Ectodermal cell (in vitro differentiated cells): Measurements from ENCODE around the gene JAKMIP1.

Experiments
- H3K27ac ChIP-seq: 2 replicates; pipeline ENCODE4 v1.7.0; 2013; ENCODE audit warnings: mild to moderate bottlenecking, low read depth, low read length; ENCODE audit not compliant: insufficient read depth, poor library complexity, severe bottlenecking
- H3K27me3 ChIP-seq: 2 replicates; pipeline ENCODE4 v1.7.0; 2013; ENCODE audit warnings: mild to moderate bottlenecking, low read length; ENCODE audit not compliant: insufficient read depth, control insufficient read depth, poor library complexity, severe bottlenecking
- H3K36me3 ChIP-seq: one replicate; pipeline ENCODE4 v1.7.0; 2013; ENCODE audit warnings: low read length; ENCODE audit not compliant: control insufficient read depth, insufficient read depth
- H3K4me1 ChIP-seq: one replicate; pipeline ENCODE4 v1.7.0; 2013; ENCODE audit warnings: low read length; ENCODE audit not compliant: control insufficient read depth, insufficient read depth
- H3K4me3 ChIP-seq: 2 replicates; pipeline ENCODE4 v1.7.0; 2013; ENCODE audit warnings: low read depth, low read length, control low read depth; ENCODE audit not compliant: insufficient read depth
- H3K9me3 ChIP-seq: 2 replicates; pipeline ENCODE4 v1.7.0; 2013; ENCODE audit warnings: mild to moderate bottlenecking, low read length, moderate library complexity; ENCODE audit not compliant: control insufficient read depth
- WGBS, 2 experiments: methylation state at CpG; one replicate each; pipeline ENCODE4 v1.1.7; 2013; ENCODE audit warnings: missing lambda C conversion rate in 2 of 2; 5-methylcytosine and 5-hydroxymethylcytosine counted together

JAKMIP1 gene

DNA sequence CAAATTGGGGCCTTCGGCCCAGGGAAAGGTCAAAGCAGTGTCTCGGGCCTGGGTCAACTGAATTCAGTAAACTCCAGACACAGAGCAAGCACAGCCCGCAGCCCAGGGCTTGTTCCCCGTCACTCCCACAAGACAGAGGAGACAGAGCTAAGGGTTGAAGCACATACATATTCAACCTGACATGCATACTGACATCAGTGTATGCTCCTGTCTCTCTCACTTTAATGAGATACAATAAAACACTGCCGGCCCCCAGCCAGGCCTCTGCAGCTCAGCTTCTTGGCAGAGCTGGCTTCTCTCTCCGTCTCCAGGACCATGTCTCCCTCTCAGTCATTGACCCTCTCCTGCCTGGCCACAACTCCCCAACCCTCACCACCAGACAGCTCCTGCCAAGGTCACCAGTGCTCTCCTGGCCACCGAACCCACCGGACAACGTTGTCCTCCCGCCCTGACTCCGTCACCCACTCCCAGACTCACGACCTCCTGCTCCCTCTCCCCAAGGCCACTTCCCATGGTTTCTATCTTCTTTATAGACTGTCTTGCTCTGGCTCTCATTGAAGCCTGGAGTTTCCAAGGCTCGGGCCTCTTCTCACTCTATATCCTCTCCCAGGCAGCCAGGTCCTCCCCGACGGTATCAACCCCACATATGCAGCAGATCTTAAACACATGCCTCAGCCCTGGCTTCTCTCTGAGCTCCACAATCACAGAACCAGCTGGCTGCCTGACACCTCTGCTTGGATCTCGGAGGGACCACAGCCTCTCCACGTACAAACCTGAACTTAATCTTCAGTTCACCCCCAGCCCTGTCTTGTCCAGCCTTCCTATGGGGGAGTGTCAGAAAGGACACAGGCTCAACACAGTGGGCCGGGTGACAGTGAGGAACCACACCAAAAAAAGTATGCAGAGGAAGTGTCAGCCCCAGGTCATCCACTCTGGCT lies 114.4 kb downstream of the JAKMIP1 start:
- Histone ChIP-seq H3K27ac (no peak overlapping the region), H3K9me3 (no peaks in the 10 kb centered on the region), H3K4me3 (no peak overlapping the region), H3K36me3 (no peaks in the 10 kb centered on the region), H3K4me1 (no peaks in the 10 kb centered on the region), H3K27me3 (no peaks in the 10 kb centered on the region)
- WGBS, 2 experiments, result 90 to 91% methylated on average over 18 of the region's 18 CpGs

DNA sequence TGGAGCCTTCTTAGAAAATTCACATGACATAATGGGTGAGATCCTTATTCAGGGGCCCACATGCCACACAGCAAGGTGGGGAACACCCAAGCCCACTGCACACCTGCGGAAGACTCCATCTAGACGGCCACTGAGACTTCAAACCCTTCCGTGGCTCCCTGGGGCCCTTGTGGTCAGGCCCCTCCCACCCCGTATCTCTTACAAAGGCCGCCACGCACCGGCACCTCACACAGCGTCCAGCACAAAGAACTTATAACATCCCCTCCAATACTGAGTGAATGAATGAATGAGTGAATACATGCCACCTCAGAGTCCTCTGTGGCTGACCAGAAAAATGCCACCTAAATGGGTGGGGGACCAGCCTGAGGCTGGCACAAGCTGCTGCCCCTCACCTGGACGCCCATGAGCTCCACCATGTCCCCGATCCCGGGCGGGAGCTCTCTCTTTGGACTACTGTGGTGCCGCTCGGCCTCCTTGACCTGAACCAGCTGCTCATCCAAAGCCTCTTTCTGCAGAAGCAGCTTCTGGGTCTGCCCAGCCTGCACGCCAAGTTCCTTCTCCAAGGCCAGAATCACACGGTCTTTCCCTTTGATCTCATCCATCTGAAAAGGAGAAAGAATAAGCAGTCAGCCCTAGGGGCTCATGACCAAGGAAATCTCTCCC lies 115.2 kb downstream of the JAKMIP1 start:
- H3K9me3 ChIP-seq, result no peaks in the 10 kb centered on the region
- no peaks in the 10 kb centered on the region for H3K36me3 ChIP-seq
- H3K4me3 ChIP-seq, result no peak overlapping the region
- no peak overlapping the region for H3K27ac ChIP-seq
- 95 to 97% methylated on average over 11 to 16 of the region's 16 CpGs for WGBS, 2 experiments
- H3K27me3 ChIP-seq, result no peaks in the 10 kb centered on the region
- no peaks in the 10 kb centered on the region for H3K4me1 ChIP-seq

DNA sequence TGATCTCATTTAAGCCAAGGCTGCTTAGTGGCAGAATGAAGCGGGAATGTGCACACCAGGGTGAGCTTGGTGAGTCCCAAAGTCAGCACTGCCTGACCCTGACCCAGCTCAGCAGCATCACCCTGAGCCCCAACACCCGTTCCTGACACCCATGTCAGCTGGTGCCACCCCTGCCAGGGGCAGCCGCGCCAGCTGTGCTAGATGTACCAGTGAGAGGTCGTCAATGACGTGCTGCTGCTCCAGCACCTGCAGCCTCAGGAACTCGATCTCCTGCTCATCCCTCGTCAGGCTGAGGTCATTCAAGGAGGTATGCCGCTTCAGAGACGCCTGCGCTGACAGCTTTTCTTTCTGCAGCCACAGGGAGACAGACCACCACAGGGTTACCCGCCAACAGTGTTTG lies 120.4 kb downstream of the JAKMIP1 start:
- no peak overlapping the region for H3K4me3 ChIP-seq
- whole genome bisulfite sequencing, 2 experiments, result 89% methylated on average over 12 of the region's 12 CpGs
- no peak overlapping the region for H3K27ac ChIP-seq
- no peaks in the 10 kb centered on the region for H3K36me3 ChIP-seq
- no peaks in the 10 kb centered on the region for H3K4me1 ChIP-seq
- no peaks in the 10 kb centered on the region for H3K27me3 ChIP-seq
- no peaks in the 10 kb centered on the region for H3K9me3 ChIP-seq

DNA sequence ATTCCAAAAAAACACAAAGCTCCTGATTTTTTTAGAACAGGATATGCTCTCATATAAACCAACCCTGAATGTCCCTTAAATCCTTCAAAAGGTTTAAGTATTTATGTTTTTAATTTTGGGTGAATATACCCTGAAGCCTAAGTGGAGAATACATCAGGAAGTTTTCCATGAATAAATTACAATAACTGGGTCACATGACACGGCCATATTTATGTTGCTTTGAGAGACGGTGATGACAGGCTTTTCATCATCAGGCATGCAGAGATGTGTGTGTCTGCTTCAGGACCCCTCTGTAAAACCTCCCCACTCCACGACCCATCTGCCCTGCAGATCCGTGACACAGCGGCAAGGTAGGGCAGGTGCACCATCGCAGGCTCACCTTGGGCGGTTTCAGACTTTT lies 121.8 kb downstream of the JAKMIP1 start:
- H3K9me3 ChIP-seq, result no peaks in the 10 kb centered on the region
- H3K36me3 ChIP-seq, result no peaks in the 10 kb centered on the region
- H3K27ac ChIP-seq, result no peak overlapping the region
- H3K4me3 ChIP-seq, result no peak overlapping the region
- 93 to 95% methylated on average over 7 of the region's 7 CpGs for WGBS, 2 experiments
- H3K4me1 ChIP-seq, result no peaks in the 10 kb centered on the region
- no peaks in the 10 kb centered on the region for H3K27me3 ChIP-seq

DNA sequence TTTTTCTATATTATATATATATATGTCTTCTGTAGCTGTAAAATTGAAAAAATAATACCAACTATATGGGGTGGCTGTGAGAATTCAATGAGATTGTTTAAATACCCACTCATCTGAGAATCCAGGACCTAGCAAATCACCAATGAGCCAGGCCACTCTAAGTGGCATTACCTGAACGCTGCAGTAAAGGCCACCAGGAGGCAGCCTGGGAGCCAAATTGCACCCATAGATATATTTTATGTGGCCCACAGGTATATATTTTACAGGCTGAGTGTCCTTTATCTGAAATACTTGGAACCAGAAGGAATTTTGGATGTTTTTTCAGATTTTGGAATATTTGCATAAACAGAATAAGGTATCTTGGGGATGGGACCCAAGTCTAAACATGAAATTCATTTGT lies 124.0 kb downstream of the JAKMIP1 start:
- H3K27ac ChIP-seq, result no peak overlapping the region
- no peaks in the 10 kb centered on the region for H3K27me3 ChIP-seq
- no peaks in the 10 kb centered on the region for H3K36me3 ChIP-seq
- no peak overlapping the region for H3K4me3 ChIP-seq
- H3K4me1 ChIP-seq, result peaks cover 6% of the 10 kb centered on the region
- no peaks in the 10 kb centered on the region for H3K9me3 ChIP-seq
- WGBS, 2 experiments, result 73% methylated on average over 1 of the region's 1 CpG

DNA sequence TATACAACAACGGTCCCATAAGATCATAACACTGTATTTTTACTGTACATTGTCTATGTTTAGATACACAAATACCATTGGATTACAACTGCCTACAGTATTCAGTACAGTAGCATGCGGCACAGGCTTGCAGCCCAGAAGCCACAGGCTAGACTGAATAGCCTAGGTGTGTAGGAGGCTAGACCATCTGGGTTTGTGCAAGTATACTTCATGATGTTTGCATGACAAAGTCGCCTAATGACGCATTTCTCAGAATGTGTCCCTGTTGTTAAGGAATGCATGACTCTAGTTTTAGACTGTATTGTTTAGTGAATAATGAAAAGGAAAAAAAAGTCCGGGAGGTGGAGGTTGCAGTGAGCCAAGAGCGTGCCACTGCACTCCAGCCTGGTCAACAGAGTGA lies 125.6 kb downstream of the JAKMIP1 start:
- WGBS, 2 experiments, result 93 to 96% methylated on average over 6 of the region's 6 CpGs

DNA sequence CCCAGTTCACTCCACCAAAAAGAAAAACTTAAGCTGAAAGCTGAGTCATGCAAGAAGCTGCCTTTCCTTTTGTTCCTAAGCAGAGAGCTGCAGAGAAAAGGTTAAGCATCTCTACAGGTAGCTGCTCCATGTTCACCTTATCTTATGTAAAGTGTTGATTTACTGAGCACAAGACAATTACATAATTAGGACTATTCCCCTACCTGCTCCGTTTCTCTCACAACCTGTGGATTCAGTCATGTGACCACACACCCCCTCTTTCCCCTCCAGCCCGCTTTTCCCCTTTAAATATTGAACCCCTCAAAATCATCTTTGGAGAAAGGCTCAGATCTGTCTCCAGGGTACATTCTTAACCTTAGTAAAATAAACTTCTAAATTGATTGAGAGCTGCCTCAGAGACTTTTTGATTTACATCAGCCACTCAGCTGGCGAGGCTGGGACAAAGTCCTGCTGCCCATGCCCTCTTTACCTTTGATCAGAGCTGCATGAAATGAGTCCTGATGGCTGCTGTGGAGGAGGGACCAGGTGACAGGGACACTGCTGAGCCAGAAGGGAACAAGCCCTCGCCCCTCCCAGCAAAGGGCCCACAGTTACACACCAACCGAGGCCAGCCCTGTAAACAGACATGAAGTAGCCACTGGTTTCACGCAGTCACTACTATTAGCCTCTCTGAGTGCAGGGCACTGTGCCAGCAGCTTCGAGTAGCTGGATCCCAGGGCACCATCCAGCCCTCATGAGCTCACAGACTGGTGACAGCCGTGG lies 128.2 kb downstream of the JAKMIP1 start:
- no peak overlapping the region for H3K27ac ChIP-seq
- H3K36me3 ChIP-seq, result no peaks in the 10 kb centered on the region
- H3K27me3 ChIP-seq, result no peaks in the 10 kb centered on the region
- peaks cover 6% of the 10 kb centered on the region for H3K4me1 ChIP-seq
- H3K4me3 ChIP-seq, result no peak overlapping the region
- no peaks in the 10 kb centered on the region for H3K9me3 ChIP-seq
- 71 to 74% methylated on average over 8 of the region's 8 CpGs for WGBS, 2 experiments

More for the DNA sequence above, 125.6 kb downstream of the JAKMIP1 start:
- no peaks in the 10 kb centered on the region for H3K36me3 ChIP-seq
- H3K4me1 ChIP-seq, result peaks cover 6% of the 10 kb centered on the region
- no peak overlapping the region for H3K4me3 ChIP-seq
- no peak overlapping the region for H3K27ac ChIP-seq
- no peaks in the 10 kb centered on the region for H3K27me3 ChIP-seq
- no peaks in the 10 kb centered on the region for H3K9me3 ChIP-seq

DNA sequence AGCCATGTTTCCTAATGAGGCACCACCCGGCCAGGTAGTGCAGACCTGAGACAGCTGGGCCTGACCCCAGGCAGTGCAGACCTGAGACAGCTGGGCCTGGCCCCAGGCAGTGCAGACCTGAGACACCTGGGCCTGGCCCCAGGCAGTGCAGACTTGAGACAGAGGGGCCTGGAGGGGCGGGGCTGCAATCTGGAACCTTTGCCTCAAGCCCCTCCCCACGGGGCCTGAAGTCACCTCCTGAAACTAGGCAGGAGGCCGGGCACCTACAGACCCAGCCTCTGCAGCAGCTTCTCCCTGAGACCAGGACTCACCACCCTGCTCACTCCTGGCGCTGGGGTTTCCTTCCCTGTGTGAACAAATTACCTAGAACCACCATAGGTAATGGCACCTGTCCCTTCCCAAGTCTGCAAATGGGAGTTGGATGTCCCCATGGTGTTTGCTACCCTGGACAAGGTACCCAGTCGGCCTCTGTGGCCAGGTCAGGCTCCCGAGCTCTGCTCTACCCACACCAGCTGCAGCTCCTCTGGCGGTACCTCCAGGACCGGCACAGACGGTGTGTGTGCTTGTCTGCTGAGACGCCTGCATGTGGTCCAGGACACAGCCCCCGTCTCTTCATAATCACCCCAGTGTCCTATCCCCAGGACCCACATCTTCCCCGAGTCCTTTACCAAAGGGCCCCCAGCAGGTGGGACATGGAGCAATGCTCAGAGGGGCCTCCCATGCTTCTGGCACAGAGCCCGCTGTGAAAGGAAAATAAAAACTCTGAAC lies 129.0 kb downstream of the JAKMIP1 start:
- 63 to 64% methylated on average over 14 of the region's 14 CpGs for WGBS, 2 experiments
- H3K27me3 ChIP-seq, result no peaks in the 10 kb centered on the region
- peaks cover 6% of the 10 kb centered on the region for H3K4me1 ChIP-seq
- H3K4me3 ChIP-seq, result no peak overlapping the region
- no peaks in the 10 kb centered on the region for H3K36me3 ChIP-seq
- H3K27ac ChIP-seq, result no peak overlapping the region
- H3K9me3 ChIP-seq, result no peaks in the 10 kb centered on the region

DNA sequence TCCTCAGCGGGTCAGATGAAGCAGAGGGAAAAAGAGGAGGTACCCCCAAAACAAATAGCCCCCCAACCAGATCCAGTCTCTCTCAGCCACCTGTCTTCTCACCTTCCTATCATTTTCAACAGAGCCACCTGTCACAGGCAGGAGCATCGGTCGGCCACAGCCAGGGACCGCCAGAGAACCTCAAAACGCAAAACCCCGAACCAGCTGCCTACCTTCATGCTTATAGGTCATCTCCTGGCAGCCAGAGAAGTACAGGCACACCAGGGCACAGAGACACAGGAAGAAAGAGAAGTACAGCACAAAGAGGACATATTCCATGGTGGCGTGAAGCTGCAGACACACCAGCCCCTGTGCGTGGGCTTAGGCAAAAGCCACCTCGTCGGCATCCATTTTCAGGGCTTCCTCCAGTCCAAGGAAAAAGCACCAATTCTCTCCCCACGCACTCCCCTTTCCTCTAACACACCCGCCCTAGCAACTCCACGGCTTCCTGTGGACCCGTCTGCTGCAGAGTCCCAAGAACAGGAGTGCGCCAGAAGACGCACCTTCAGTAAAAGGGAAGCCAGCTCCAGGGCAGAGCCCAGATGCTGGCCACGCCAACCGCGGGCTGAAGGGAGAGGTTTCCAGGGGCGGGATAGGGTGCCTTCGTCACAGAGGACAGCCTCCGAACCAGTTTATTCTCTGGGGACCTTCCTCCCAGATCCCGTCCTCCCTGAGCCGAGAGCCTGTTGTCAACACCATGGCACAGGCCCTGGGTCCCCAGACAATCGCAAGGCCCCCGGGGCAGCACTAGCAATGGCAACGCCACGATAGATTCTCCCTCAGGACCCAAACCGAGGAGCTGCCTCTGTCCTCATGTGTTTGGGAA lies 130.3 kb downstream of the JAKMIP1 start:
- 91 to 93% methylated on average over 29 of the region's 29 CpGs for WGBS, 2 experiments
- Histone ChIP-seq H3K4me3 (no peak overlapping the region), H3K4me1 (peaks cover 6% of the 10 kb centered on the region), H3K36me3 (no peaks in the 10 kb centered on the region), H3K9me3 (no peaks in the 10 kb centered on the region), H3K27me3 (no peaks in the 10 kb centered on the region), H3K27ac (no peak overlapping the region)
